Measurements from ENCODE around the gene LDLRAD4.

Gene LDLRAD4

DNA sequence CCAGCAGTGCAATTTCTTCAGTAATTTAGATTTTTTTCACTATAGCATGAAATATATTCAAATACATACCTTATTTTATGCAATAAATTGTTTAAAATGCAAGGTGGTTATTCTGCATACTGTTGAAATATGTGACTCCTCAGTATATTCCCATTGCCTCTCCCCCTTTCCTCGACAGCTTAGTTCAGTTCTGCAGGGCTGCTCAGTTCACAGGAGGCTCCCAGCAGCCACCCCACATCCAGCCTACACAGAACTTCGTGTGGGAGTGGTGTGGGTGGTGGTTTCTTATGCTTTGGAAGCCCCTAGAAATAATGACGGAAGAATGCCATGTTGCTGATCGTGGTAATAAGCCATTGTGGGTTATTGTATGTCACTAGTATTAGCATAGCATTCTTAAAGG is 428.1 kb downstream of the LDLRAD4 start:
- Histone ChIP-seq H3K36me3 (ENCODE audit: control insufficient read depth in 1 of 2, insufficient read depth in 2 of 2, low read length in 2 of 2) (peaks cover 0 to 24% of the 10 kb centered on the region in 2 donors), H3K4me3 (ENCODE audit: low read depth in 1 of 2, low read length in 2 of 2) (no peak overlapping the region), H3K9me3 (ENCODE audit: control insufficient read depth in 1 of 2, low read length in 2 of 2) (no peaks in the 10 kb centered on the region), H3K27ac (ENCODE audit: low read depth, low read length) (no peak overlapping the region), H3K9ac (ENCODE audit: low read depth in 1 of 2, low read length in 2 of 2) (no peak overlapping the region), H3K27me3 (ENCODE audit: control insufficient read depth in 1 of 2, insufficient read depth in 2 of 2, low read length in 2 of 2) (no peaks in the 10 kb centered on the region), H3K4me1 (ENCODE audit: control insufficient read depth in 1 of 2, insufficient read depth in 2 of 2, low read length in 2 of 2) (no peaks in the 10 kb centered on the region)

DNA sequence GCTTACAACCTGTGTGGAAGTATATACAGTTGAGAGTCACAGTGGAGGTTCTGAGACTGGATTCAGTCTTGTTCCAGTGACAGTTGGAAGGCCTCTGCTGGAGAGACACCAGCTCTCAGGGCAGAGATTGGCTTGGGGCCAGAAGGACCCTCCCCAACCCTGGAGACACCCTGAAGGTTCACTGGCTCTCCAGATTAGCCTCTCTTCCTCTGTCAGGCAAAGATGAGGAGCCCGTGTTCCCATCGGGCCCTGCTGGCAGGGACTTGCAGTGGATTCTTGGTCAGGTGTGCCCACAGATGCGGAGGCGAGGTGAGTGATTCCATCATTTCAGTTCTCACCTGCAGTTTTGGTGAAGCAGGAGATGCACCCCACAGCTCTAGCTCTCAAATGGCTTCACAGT is 429.2 kb downstream of the LDLRAD4 start:
- Histone ChIP-seq H3K27ac (ENCODE audit: low read depth, low read length) (no peak overlapping the region), H3K9me3 (ENCODE audit: control insufficient read depth in 1 of 2, low read length in 2 of 2) (no peaks in the 10 kb centered on the region), H3K36me3 (ENCODE audit: control insufficient read depth in 1 of 2, insufficient read depth in 2 of 2, low read length in 2 of 2) (peaks cover 0 to 24% of the 10 kb centered on the region in 2 donors), H3K4me1 (ENCODE audit: control insufficient read depth in 1 of 2, insufficient read depth in 2 of 2, low read length in 2 of 2) (no peaks in the 10 kb centered on the region), H3K9ac (ENCODE audit: low read depth in 1 of 2, low read length in 2 of 2) (no peak overlapping the region), H3K4me3 (ENCODE audit: low read depth in 1 of 2, low read length in 2 of 2) (no peak overlapping the region), H3K27me3 (ENCODE audit: control insufficient read depth in 1 of 2, insufficient read depth in 2 of 2, low read length in 2 of 2) (no peaks in the 10 kb centered on the region)

DNA sequence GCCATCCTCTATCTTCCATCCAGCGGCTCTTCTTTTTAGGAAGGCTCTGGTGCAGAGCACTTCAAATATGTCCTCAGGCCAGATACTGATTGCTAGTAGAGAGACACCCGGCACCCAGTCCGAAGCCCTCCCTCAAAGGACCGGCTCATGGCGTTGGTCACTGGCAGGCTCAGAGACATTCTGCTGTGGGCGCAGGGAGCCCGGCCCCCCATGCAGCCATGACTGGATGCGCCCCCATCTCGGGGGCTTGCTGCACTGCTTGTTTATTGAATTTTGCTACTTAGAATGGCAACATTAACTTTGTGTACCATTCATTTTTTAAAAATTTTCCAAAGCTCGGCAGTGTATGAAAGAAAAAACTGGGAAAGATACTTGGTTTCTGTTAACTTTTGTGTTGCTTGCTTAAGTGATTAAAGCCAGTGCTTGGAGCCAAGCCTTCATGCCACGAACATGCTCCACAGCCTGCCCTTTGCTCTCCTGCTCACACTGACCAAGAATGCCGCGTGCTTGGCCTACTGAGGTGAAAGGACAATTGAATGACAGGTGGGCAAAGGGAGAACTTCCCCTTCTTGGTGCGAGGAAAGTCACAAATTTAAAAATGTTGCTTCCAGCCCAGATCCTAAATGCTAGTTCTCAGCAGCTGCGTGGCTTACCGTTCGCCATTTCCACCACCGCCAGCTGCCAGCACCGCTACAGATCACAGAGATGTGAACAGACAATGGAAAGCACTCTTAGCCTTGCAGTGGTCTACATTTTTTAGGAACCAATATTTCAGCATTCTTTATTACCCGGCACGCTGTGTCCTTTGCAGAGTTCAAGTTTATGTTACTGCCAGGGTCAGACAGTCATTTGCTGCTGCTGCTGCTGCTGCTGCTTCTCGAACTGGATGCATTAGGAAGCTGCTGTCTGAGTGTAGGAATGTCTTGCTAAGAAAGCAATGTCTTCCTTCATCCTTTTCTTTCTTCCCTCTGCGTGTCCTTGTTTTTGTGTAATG is 431.1 kb downstream of the LDLRAD4 start:
- Histone ChIP-seq H3K9ac (ENCODE audit: low read depth in 1 of 2, low read length in 2 of 2) (no peak overlapping the region), H3K4me1 (ENCODE audit: control insufficient read depth in 1 of 2, insufficient read depth in 2 of 2, low read length in 2 of 2) (no peaks in the 10 kb centered on the region), H3K9me3 (ENCODE audit: control insufficient read depth in 1 of 2, low read length in 2 of 2) (no peaks in the 10 kb centered on the region), H3K27ac (ENCODE audit: low read depth, low read length) (no peak overlapping the region), H3K4me3 (ENCODE audit: low read depth in 1 of 2, low read length in 2 of 2) (no peak overlapping the region), H3K36me3 (ENCODE audit: control insufficient read depth in 1 of 2, insufficient read depth in 2 of 2, low read length in 2 of 2) (peaks cover 0 to 23% of the 10 kb centered on the region in 2 donors), H3K27me3 (ENCODE audit: control insufficient read depth in 1 of 2, insufficient read depth in 2 of 2, low read length in 2 of 2) (no peaks in the 10 kb centered on the region)

DNA sequence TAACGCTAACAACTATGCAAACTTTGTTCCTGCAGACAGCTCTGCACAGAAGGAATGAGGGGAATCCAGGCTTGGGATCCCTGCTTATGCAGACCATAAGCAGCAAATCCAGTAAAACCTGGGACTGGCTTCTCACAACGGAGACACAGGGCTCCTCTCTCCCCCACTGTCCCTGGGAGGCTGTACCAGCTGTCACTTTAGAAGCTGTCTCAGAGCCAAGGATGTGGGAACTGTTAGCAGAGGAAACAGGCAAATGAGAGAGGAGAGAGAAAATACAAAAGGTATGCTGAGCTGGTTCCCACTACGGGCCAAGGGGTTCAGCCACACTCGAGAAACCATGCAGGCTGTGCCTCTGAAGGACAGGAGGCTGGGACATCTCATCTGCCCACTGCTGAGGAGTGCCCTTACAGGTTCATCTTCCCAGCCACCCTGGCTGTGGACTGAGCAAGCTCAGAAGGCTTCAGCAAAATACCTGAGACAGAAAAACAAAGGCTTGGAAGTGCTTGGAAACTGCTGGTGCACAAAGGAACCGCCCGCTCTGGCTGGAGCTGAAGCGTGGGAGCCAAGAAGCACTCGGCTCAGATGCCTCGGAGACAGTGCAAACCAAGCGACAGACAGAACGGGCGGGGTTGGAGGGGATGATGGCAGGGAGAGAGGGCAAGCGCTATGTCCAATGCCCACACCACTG is 435.3 kb downstream of the LDLRAD4 start:
- no peak overlapping the region for H3K4me3 ChIP-seq (ENCODE audit: low read depth in 1 of 2, low read length in 2 of 2)
- H3K9ac ChIP-seq (ENCODE audit: low read depth in 1 of 2, low read length in 2 of 2) = no peak overlapping the region
- H3K27ac ChIP-seq (ENCODE audit: low read depth, low read length) = no peak overlapping the region
- H3K4me1 ChIP-seq (ENCODE audit: control insufficient read depth in 1 of 2, insufficient read depth in 2 of 2, low read length in 2 of 2) = no peaks in the 10 kb centered on the region
- H3K36me3 ChIP-seq (ENCODE audit: control insufficient read depth in 1 of 2, insufficient read depth in 2 of 2, low read length in 2 of 2) = no peaks in the 10 kb centered on the region
- no peaks in the 10 kb centered on the region for H3K9me3 ChIP-seq (ENCODE audit: control insufficient read depth in 1 of 2, low read length in 2 of 2)
- H3K27me3 ChIP-seq (ENCODE audit: control insufficient read depth in 1 of 2, insufficient read depth in 2 of 2, low read length in 2 of 2) = no peaks in the 10 kb centered on the region

DNA sequence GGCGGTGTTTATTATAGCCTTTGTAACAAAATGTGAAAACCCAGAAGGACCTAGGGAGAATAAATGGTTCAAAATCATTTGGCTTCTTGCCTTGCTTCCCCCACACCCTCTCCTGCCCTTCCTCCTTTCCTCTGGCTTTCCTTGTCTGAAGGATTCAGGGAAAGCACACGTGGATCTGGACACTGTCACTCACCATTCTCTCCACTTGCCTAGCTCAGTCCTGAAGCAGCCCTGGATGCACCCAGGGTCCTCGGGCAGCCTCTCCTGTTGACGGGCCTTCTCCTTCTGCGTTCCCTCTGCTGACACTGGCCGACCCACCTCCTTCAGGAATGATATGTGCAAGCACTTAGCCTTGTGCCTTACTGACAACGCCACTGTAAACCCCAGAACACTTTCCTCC is 439.4 kb downstream of the LDLRAD4 start:
- H3K27me3 ChIP-seq (ENCODE audit: control insufficient read depth in 1 of 2, insufficient read depth in 2 of 2, low read length in 2 of 2) = no peaks in the 10 kb centered on the region
- no peak overlapping the region for H3K9ac ChIP-seq (ENCODE audit: low read depth in 1 of 2, low read length in 2 of 2)
- no peaks in the 10 kb centered on the region for H3K36me3 ChIP-seq (ENCODE audit: control insufficient read depth in 1 of 2, insufficient read depth in 2 of 2, low read length in 2 of 2)
- no peaks in the 10 kb centered on the region for H3K9me3 ChIP-seq (ENCODE audit: control insufficient read depth in 1 of 2, low read length in 2 of 2)
- H3K4me1 ChIP-seq (ENCODE audit: control insufficient read depth in 1 of 2, insufficient read depth in 2 of 2, low read length in 2 of 2) = no peaks in the 10 kb centered on the region
- H3K4me3 ChIP-seq (ENCODE audit: low read depth in 1 of 2, low read length in 2 of 2) = no peak overlapping the region
- no peak overlapping the region for H3K27ac ChIP-seq (ENCODE audit: low read depth, low read length)

DNA sequence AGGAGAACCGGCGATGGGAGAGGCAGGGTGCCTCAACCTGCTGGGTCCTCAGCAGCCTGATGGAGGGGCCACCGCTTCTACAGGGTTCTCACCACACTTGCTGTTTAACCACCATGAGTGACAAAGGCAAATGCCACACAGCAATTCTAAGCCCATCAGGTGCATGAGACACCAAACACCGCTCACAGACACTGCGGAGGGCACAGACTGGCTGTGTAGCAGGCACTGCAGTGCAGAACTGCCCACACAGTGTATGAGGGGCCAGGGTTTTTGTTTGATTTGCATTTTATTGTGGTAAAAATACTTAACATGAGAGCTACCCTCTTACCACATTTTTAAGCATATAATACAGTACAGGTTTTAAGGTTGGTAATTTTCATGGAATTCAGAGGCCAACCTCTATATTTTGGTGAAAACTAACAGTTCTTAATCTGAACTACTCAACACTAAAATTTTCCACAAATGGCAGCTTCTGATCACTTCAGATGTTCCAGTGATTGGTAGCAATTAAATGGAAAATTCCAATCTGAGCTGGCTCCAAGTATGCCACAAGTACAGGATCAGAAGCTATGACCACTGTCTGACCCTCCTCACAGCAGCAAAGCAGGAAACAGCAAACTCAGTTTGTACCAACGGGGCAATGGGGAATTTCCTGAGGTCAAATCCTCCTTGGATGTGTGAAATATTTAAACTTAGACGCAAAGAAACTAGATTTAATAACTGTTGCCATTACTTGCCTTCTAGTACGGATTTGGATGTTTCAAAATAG is 440.1 kb downstream of the LDLRAD4 start:
- Histone ChIP-seq H3K36me3 (ENCODE audit: control insufficient read depth in 1 of 2, insufficient read depth in 2 of 2, low read length in 2 of 2) (no peaks in the 10 kb centered on the region), H3K27ac (ENCODE audit: low read depth, low read length) (no peak overlapping the region), H3K4me1 (ENCODE audit: control insufficient read depth in 1 of 2, insufficient read depth in 2 of 2, low read length in 2 of 2) (no peaks in the 10 kb centered on the region), H3K9ac (ENCODE audit: low read depth in 1 of 2, low read length in 2 of 2) (no peak overlapping the region), H3K27me3 (ENCODE audit: control insufficient read depth in 1 of 2, insufficient read depth in 2 of 2, low read length in 2 of 2) (no peaks in the 10 kb centered on the region), H3K4me3 (ENCODE audit: low read depth in 1 of 2, low read length in 2 of 2) (no peak overlapping the region), H3K9me3 (ENCODE audit: control insufficient read depth in 1 of 2, low read length in 2 of 2) (no peaks in the 10 kb centered on the region)

DNA sequence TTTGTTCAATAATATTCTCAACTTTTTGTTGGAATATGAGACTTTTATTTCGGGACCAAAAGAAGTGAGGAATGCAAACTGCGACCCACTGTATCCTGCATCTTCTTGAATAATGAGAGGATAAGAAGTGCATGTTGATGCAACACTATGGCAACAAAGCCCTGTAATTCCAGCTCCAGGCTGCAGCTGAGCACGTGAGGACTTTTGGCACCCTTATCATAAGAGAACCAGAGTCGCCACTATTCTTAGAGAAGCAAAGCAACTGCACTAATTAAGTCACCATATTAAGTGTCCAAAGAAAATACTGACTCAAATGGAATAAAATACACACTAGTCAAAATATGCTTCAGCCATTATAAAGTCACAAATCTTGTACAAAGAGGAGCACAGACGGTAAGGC is 441.9 kb downstream of the LDLRAD4 start:
- H3K4me1 ChIP-seq (ENCODE audit: control insufficient read depth in 1 of 2, insufficient read depth in 2 of 2, low read length in 2 of 2) = no peaks in the 10 kb centered on the region

DNA sequence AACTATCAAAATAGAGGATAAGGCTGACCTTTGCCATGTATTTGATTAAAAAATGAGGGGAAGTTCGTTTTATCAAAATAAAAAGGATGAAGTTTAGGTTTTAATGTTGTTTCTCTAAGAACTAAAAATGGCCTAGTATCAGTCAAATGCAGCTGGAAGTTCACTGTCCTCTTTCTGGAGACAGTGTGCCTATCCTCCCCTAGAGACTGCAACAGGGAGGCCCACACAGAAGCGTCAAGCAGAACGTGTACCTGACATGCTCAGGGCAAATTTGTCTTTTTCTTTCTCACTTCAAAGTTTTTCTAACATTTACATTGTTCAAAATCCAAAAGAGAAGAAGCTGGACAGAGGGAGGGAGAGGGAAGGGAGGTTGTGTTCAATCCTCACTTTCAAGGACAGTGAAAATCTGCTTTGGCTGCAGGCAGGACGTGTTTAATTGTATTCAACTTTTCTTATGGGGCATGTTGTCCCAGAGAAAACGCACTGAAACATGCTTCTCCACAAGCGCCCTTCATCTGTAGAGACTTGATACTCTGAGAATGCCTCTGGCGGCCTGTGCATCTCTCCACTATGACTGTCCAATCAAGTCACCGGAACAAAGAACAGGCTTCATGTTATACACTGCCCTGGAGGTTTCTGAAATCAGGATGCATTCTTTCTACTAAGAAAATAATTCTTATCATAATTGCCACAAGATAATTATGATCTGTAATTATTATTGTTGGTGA is 442.7 kb downstream of the LDLRAD4 start:
- Histone ChIP-seq H3K27ac (ENCODE audit: low read depth, low read length) (no peak overlapping the region), H3K36me3 (ENCODE audit: control insufficient read depth in 1 of 2, insufficient read depth in 2 of 2, low read length in 2 of 2) (peaks cover 0 to 10% of the 10 kb centered on the region in 2 donors), H3K4me1 (ENCODE audit: control insufficient read depth in 1 of 2, insufficient read depth in 2 of 2, low read length in 2 of 2) (no peaks in the 10 kb centered on the region), H3K27me3 (ENCODE audit: control insufficient read depth in 1 of 2, insufficient read depth in 2 of 2, low read length in 2 of 2) (no peaks in the 10 kb centered on the region), H3K4me3 (ENCODE audit: low read depth in 1 of 2, low read length in 2 of 2) (no peak overlapping the region), H3K9ac (ENCODE audit: low read depth in 1 of 2, low read length in 2 of 2) (no peak overlapping the region), H3K9me3 (ENCODE audit: control insufficient read depth in 1 of 2, low read length in 2 of 2) (no peaks in the 10 kb centered on the region)

More for the DNA sequence above, 441.9 kb downstream of the LDLRAD4 start:
- Histone ChIP-seq H3K27me3 (ENCODE audit: control insufficient read depth in 1 of 2, insufficient read depth in 2 of 2, low read length in 2 of 2) (no peaks in the 10 kb centered on the region), H3K9me3 (ENCODE audit: control insufficient read depth in 1 of 2, low read length in 2 of 2) (no peaks in the 10 kb centered on the region), H3K9ac (ENCODE audit: low read depth in 1 of 2, low read length in 2 of 2) (no peak overlapping the region), H3K27ac (ENCODE audit: low read depth, low read length) (no peak overlapping the region), H3K36me3 (ENCODE audit: control insufficient read depth in 1 of 2, insufficient read depth in 2 of 2, low read length in 2 of 2) (peaks cover 0 to 4% of the 10 kb centered on the region in 2 donors), H3K4me3 (ENCODE audit: low read depth in 1 of 2, low read length in 2 of 2) (no peak overlapping the region)

DNA sequence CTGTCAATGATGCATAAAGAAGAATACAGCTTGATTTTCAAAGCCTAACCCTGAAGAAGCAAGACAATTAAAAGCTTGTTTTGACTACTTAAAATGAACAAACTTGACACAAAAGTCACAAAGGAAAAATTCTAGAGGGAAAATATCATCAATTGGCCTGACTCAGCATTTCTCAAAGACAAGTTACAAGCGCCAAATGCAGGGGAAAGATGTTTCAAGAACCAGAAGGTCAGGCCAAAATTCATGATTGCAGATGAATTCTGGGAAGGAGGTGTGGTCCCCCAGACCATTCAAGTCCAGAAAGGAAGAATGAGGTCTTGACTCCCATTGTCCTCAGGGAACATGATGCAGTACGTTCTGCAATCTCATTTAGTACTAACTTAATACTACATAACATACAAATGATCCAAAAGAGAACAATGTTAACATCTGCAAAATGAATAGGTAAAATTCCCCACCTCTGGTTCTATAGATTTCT is 443.3 kb downstream of the LDLRAD4 start:
- no peak overlapping the region for H3K4me3 ChIP-seq (ENCODE audit: low read depth in 1 of 2, low read length in 2 of 2)

More for the DNA sequence above, 443.3 kb downstream of the LDLRAD4 start:
- Histone ChIP-seq H3K36me3 (ENCODE audit: control insufficient read depth in 1 of 2, insufficient read depth in 2 of 2, low read length in 2 of 2) (peaks cover under 1 to 14% of the 10 kb centered on the region in 2 donors), H3K4me1 (ENCODE audit: control insufficient read depth in 1 of 2, insufficient read depth in 2 of 2, low read length in 2 of 2) (no peaks in the 10 kb centered on the region), H3K9ac (ENCODE audit: low read depth in 1 of 2, low read length in 2 of 2) (no peak overlapping the region), H3K27ac (ENCODE audit: low read depth, low read length) (no peak overlapping the region), H3K9me3 (ENCODE audit: control insufficient read depth in 1 of 2, low read length in 2 of 2) (no peaks in the 10 kb centered on the region), H3K27me3 (ENCODE audit: control insufficient read depth in 1 of 2, insufficient read depth in 2 of 2, low read length in 2 of 2) (no peaks in the 10 kb centered on the region)

Data from duodenal mucosa (tissue), 2 donors.